HG03097 (cell line): ENCODE results near the gene GTPBP1.
A peak's percentile ranks its signal among the peaks of the same experiment; 100 is the strongest.

Experiments used
- ATAC-seq: cut with Tn5 transposase; IDR thresholded peaks from one replicate; pipeline ENCODE4 v1.9.1; 2021; ENCODE audit not compliant: unreplicated experiment, low FRiP score

Gene GTPBP1

DNA sequence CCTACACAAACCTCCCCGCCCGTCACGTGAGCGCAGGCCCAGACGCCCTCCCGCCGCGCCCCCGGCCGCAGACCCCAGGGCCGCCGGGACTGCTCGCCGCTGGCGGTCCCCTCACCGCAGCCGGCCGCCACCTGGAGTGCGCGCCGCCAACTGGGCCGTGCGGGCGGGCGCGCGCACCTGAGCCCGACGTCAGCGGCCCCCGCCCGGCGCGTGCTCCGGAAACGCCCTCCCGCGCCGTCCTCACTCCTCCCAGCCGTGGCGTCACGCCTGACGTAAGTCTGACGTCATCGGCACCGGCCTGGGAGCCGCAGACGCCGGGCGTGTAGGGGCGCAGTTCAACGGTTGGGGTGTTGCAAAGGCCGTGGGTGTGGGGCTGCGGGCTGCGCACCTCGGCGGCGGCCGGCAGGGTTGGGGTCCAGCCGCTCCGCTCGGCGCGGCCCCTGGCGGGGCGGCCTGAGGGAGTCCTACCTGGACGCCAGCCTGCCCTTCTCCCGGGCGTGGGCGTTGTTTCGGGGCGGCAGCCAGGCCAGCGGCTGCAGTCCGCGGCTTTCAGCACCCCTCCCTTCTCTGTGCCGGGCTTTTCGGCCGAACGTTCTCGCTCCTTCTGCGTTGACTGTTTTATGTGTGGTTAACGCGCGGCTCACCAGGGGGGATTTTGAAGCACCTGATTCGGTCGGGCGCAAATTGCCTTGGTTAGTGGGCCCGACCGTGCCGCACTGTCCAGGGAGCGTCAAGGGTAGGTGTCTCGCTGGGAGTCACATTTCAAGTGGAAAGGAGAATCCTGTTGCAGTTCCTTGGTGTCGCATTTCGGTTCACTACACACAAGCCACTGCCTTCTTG is 4.7 kb upstream of the GTPBP1 start, which contains the start of gene JOSD1:
JOSD1 (minus strand) TSS at position 155 of the 840 bp plus-strand sequence. CDS start 956 bp downstream, outside the sequence.
- ATAC-seq = peak; percentile 33

DNA sequence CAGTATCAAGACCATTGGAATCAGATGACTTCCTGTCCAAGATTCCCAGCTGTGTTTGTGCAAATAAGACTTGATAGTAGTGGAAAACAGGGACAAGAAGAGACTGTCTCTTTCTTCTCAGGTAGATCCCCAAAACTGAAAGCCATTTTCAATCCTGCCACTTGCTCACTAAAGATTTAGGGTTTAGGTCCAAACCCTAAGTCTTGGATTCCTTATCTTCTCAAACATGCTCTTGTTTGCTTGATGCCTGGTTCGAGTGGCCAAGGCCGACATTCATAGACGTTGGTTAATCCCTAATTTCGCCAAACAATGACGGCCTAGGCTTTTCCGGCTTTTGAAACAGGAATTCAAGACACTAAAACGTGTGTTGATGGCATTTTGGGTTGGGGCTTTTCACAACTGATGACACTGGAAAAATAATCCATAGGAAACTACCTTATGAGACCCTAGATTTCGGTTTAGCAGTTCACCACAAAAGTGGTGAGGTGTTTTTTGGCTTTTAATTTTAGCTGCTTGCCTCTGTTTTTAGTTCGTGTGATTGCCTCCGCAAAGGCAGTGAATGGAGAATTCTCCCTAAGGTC is 1.0 kb upstream of the GTPBP1 start:
- ATAC-seq = no peak

DNA sequence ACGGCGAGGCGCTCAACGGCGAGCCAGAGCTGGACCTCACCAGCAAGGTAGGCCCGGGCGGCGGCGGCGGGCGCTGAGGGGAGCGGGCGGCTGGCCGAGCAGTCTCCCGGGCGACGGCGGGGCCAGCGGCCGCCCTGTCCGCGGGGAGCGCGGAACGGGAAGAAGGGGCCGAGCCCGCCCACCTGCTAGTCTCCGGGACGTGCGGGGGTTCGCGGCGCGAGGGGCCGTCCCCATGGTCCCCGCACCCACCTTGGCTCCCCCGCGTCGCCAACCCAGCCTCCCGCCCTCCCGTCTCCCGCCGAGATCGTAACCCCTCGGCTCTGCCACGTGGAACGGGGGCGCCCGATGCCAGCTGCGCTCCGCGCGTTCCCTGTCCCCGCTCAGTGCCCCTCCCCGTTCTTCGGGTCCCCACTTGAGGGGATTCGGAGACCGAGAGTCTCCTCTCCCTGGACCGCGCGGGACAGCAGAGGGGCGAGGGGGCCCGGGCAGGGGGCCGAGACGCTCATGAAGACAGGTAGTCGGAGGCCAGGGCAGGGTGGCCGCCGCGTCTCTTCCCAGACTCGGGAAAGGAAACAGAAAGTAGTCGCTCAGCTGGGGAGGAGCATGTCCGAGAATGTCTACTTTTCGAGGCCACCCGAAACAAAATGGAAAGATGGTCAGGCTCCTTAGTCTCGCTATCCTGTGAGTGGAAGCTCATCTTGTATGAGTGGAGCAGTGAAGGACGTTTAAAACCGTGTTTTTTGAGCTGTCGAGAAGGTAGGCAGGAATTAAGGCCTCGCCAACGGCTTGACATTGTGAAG is 557 bp downstream of the GTPBP1 start:
- peak; percentile 3 for ATAC-seq

DNA sequence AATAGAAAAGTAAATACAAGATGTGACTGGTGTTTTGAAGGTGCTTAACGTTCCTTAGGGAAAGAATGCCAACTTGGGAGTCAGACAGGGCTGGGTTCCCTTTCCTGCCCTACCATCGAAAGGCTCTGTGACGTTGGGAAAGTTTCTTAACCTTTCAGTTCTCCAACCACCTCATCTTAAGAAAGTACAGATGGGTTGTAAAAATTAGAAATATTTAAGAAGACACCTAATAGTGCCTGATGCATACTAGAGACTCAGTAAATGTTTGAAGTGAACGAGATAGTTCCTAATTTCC is 1.1 kb downstream of the GTPBP1 start:
- no peak for ATAC-seq

DNA sequence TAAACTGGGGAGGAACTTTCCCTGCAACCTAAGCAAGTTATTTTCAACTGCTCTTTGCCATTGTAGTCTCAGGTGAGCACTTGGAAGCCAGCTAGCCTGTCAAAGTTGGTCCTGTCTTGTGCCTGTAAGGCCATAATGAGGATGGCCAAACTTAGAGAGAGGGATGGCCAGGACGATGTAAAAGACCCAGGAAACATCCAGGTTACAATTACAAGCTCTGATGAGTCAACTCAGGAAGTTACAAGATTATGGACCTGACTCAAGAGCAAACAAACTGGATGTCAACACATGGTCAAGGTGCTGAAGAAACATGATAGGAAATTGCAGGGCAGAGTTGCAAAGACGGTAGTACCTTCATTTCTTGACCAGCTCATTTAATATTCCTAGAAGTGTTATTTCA is 1.6 kb downstream of the GTPBP1 start:
- no peak for ATAC-seq

DNA sequence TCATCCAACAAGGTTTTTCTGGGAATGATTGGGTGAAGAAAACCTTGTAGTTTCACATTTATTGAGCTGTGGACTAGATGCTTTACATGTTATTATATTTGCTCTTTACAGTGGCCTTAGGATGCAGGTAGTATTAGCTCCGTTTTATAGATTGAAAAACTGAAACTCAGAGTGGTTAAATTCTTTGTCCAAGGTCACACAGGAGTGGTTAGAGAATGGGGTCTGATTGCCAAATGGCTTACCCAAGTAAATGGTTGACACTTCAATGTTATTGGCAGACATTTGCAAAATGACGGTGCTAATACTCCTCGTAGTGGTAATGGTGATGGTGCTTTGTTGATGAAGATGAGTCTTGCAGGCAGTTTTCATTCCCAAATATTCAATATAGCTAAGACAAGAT is 2.2 kb downstream of the GTPBP1 start:
- ATAC-seq = no peak

DNA sequence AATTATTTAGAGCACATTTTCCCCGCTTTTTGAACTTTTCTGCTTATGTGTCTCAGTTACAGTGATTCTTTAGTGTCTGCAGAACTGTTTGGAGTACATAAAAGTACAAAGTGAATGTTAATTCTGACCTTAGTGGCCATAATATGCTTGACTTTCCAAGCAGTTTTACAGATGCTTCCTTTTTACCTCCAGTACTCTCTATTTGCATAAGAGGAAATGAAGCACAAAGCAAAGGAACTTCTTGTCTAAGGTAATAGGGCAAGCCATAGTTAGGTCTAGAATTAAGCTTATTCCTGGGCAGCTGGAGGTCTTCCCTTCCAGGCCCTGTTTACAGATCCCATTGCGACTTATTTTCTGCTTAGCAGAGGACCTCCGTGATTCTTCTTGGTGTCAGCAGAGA is 3.6 kb downstream of the GTPBP1 start:
- ATAC-seq = no peak

DNA sequence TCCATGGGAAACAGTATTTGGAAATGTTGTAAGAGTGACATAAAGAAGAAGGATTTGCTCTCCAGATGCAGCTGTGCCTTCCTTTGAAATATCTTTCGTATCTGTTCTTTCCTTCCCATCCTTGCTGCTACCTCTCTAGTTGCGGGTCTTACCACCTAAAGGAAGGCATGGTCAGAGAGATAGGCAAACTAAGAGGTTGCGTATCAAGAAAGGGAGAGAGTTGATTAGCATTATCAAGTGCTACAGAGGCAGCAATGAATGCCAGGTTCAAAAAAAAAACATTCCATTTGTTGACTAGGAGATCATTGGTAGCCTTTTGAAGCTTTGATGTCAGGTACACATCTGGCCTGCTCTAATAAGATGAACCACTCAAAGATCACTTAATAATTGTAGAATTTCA is 4.6 kb downstream of the GTPBP1 start:
- ATAC-seq = no peak

DNA sequence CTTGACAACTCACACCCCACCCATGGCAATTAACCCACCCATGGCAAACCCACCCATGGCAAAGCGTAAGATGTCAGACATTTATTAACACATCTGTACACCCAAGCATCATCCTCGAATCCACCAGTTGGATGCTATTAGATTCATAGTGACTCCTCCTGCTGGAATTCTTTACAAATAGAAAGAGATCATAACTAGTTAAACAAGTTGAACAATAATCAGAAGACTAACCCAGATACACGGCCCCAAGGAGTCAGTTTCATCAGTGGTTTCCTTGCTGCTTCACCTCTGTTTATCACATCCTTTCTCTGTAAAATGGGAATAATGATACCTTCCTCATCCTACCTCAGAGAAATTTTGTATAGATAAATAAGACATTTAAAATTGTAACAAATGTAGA is 5.1 kb downstream of the GTPBP1 start:
- no peak for ATAC-seq

DNA sequence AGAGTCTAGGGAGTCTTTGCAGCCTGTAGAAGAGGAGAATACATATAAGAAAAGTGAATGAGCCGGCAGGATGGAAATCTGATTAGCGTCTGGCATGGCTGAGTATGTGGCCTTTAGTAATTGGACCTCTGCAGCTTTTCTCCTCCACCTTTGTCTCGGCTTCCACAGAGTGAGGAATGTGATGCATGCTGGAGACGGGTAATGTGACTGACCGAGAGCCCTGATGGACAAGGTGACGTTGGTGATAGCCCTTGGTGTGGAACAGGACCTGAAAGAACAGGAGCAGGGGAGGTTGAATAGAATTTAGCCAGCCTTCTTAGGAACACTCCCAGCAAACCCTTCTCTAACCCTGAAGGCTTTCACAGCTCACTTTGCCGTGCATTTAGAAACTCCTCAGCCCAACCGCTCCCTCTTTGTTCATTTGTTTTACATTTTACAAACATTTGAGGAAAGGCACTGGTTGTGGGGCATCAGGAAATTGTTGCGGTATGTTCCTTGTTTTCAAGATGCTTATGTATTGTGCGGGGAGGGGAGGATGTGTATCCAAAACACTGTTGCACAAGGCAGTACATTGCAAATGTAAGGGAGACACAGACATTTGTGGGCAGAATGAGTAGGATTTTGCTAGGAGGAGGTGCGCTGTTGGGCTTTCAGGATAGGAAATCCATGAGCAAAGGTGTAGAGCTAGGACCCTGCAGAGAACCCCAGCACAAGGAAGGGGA is 6.9 kb downstream of the GTPBP1 start:
- no peak for ATAC-seq

DNA sequence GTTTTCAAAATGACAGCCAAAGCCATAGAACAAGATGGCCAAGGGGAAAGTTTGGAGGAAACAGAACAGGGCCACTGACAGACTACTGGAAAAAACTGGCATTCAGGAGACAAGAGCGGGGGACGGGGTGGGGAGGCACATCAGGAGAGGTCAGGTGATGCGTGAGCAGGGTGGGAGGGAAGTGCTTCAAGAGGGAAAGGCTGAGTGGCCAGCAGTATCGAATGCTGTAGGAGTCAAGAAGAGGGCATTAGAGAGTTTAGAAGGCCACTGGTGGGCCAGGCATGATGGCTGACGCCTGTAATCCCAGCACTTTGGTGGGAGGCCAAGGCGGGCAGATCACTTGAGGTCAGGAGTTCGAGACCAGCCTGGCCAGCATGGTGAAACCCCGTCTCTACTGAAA is 8.2 kb downstream of the GTPBP1 start:
- no peak for ATAC-seq

DNA sequence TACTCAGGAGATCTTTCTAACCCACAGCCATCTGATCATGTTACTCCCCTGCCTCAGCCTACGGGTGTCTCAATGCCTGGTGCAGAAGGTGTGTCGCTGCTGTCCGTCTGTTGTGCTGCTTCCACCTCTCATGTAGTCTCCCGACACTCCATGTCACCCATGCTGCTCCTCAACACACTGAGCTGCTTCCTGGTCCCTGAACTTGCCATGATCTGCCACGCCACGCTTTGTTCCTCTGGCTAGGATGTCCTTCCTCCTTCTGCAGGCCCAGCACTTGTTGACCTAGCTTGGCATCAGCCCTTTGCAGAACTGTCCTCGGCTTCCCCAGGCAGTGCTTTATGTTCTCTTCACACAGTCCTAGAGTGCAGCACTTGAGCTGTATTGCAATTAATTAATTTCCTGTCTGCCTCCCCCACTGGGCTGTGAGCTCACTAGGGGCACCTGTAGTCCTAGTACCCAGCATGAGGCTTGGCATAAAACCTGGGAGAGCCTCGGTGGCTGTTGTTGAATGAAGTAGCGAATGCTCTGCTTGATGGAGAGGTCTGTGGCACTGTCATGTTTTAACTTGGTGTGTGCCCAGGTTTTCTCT is 9.5 kb downstream of the GTPBP1 start:
- ATAC-seq = no peak

DNA sequence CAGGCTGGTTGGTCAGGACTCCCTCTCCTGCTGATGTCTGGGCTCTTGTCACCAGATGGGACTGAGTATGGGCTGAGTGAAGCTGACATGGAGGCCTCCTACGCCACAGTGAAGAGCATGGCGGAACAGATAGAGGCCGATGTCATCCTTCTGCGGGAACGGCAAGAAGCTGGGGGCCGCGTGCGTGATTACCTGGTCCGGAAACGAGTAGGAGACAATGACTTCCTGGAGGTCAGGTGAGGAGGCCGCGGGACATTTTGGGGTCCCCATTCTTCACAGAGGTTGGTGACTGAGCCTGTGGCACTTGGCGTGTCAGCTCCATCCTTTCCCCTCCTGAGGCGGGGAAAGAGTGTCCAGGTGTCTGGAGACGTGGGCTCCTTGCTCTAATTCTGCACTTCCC is 10.1 kb downstream of the GTPBP1 start:
- ATAC-seq = no peak

DNA sequence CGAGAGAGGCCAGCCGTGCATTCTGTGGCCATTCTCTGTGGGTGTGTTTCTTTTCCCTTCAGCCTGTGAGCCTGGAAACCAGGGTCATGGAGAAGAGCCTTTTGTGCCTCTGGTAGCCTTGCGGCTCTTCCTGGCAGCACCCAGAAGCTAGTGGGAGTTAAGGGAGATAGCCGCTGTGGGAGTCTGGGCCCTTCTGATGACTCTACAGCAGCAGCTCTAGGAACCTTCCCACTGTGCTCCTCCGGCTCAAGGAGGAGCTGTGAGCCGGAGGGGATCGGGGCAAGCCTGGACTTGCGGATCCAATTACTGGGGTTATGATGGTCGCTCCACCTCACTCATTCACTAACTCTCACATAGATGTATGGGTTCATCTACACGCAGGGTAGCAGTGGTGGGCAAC is 10.5 kb downstream of the GTPBP1 start:
- ATAC-seq = no peak

DNA sequence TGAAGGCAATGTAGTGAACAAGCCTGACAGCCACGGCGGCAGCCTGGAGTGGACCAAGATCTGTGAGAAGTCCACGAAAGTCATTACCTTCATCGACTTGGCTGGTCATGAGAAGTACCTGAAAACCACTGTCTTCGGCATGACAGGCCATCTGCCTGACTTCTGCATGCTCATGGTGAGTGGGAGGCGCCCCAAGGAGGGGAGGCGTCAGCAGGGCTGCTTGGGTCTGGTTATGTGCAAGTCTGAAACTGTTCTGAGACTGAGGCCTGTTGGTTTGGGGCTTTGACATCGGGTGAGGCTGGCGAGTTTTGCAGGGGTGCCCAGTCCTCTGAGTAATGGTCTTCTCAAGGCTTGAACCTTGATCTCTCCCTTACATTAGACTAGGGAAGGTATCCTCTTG is 11.1 kb downstream of the GTPBP1 start:
- no peak for ATAC-seq

DNA sequence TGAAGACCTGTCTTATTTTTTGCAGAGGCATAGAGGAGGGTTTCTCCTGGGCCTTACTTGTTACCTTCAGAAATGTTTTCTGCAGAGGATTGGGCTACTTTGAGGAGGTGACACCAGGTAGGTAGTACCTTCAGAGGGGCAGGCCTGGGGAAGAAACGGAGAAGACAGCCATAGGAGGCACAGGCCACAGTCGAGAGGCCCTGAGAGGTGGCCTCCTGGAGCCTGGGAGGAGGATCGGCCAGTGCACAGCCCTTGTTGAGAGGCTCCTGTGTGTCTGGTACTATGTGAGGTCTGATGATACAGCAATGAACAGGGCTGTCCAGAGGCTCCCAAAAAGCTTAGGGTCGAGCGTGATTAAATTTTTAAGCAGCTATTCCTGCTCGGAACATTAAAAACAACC is 11.5 kb downstream of the GTPBP1 start:
- no peak for ATAC-seq

DNA sequence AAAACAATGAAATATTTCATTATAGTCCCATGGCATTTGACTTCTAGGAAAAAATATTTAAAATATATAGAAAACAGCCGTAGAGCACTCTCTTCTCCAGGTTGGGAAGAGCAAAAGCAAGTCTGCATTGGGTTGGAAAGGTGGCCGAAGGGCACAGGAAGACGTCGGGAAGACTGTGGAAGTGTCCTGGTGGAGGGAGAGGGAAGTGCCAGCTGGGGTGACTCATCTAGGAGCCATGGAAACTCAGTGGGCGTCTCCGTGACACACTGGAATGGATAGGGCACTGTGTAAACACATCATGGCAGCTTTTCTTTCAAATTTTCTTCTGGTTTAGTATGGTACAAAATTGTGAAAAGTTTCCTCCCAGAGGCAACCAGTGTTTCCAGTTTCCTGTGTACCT is 12.7 kb downstream of the GTPBP1 start:
- no peak for ATAC-seq

DNA sequence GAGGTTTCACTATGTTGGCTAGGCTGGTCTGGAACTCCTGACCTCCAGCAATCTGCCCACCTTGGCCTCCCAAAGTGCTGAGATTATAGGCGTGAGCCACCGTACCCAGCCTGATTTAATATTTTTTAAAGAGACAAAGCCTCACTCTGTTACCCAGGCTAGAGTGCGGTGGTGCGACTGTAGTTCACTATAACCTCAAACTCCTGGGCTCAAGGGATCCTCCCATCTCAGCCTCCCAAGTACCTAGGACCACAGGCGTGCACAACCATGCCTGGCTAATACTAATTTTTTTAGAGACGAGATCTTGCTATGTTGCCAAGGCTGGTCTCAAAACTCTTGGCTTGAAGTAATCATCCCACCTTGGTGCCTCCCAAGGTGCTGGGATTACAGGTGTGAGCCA is 13.5 kb downstream of the GTPBP1 start:
- no peak for ATAC-seq

DNA sequence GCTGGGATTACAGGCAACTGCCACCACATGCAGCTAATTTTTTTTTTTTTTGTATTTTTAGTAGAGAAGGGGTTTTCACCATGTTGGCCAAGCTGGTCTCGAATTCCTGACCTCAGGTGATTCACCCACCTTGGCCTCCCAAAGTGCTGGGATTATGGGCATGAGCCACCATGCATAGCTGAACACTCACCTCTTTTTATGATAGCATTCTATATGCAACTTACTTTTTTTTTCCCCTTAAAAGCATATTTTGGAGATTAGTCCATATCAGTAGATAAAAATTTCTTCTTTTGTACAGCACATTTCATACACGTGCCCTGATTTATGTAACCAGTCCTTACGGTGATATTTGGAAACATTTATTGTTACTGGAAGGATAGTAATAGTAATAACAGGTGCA is 14.6 kb downstream of the GTPBP1 start:
- no peak for ATAC-seq

DNA sequence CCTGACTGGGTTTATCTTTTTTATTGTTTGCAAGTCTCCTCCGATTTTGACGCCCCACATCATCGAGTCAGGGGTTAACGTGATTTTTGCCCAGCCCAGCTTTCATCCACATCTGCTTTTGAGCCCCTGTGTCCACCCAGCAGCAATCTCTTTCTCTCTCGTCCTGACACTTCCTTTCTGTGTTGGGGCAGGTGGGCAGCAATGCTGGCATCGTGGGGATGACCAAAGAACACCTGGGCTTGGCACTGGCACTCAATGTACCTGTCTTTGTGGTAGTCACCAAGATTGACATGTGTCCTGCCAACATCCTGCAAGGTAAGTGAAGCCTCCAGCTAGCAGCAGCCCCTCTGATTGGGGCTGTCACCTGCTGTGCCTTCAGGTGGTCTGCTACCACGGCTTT is 15.8 kb downstream of the GTPBP1 start:
- ATAC-seq = no peak

DNA sequence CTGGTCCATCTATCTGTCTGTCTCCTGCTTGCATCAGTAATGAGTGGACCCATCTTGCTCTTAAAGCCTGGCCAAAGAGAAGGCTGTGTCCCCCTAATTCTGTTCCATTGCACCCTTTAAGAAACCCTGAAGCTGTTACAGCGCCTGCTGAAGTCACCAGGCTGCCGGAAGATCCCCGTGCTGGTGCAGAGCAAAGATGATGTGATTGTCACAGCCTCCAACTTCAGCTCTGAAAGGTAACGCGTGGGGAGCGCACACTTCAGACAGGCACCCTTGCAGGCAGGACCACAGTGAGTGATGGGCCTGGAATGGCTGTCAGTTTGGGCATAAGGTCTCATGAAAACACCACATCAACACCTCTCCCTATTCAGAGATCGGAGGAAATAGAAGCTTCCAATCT is 18.4 kb downstream of the GTPBP1 start:
- ATAC-seq = no peak
